HG02840 (cell line): ENCODE measurements around the gene LAX1.
"Not testable (repeated sequence)": the region's sequence is repeated elsewhere in the genome, so short reads cannot be mapped to it uniquely, and the experiment has no call there.

ENCODE experiments used
- ATAC-seq: cut with Tn5 transposase; IDR thresholded peaks from one replicate; pipeline ENCODE4 v1.9.1; 2021; ENCODE audit warnings: mild to moderate bottlenecking, moderate library complexity, moderate number of reproducible peaks; ENCODE audit not compliant: unreplicated experiment, low FRiP score

The LAX1 gene

GRCh38 chr1:203765029-203765837, at the start of gene LAX1:
LAX1 (plus strand) TSS chr1:203765183; CDS start chr1:203765566, 383 bp downstream.
- peak; percentile 73 for ATAC-seq

GRCh38 chr1:203717120-203717519, 47.9 kb upstream of the LAX1 start:
- no peak for ATAC-seq

- ATAC-seq = no peak
Observed at GRCh38 chr1:203720242-203720641, 44.7 kb upstream of the LAX1 start.

GRCh38 chr1:203722909-203723308, 42.1 kb upstream of the LAX1 start:
- ATAC-seq = no peak

- ATAC-seq = no peak
Observed at GRCh38 chr1:203726417-203726867, 38.5 kb upstream of the LAX1 start.

GRCh38 chr1:203733009-203733863, 31.7 kb upstream of the LAX1 start:
- ATAC-seq = no peak

GRCh38 chr1:203742436-203742835, 22.5 kb upstream of the LAX1 start:
- no peak for ATAC-seq

- ATAC-seq = no peak
Observed at GRCh38 chr1:203743091-203743571, 21.9 kb upstream of the LAX1 start.

GRCh38 chr1:203744075-203744972, 20.7 kb upstream of the LAX1 start:
- no peak for ATAC-seq

- no peak for ATAC-seq
Observed at GRCh38 chr1:203746281-203746680, 18.7 kb upstream of the LAX1 start.

- no peak for ATAC-seq
Observed at GRCh38 chr1:203751051-203751450, 13.9 kb upstream of the LAX1 start.

- not testable (repeated sequence) for ATAC-seq
Observed at GRCh38 chr1:203751618-203752361, 13.2 kb upstream of the LAX1 start.

- ATAC-seq = peak; percentile 53
Observed at GRCh38 chr1:203754455-203754864, 10.5 kb upstream of the LAX1 start.

GRCh38 chr1:203756036-203756435, 8.9 kb upstream of the LAX1 start:
- ATAC-seq = no peak

- ATAC-seq = not testable (repeated sequence)
Observed at GRCh38 chr1:203758749-203759148, 6.2 kb upstream of the LAX1 start.

GRCh38 chr1:203760506-203760905, 4.5 kb upstream of the LAX1 start:
- no peak for ATAC-seq

- not testable (repeated sequence) for ATAC-seq
Observed at GRCh38 chr1:203761958-203762357, 3.0 kb upstream of the LAX1 start.

GRCh38 chr1:203763505-203763904, 1.5 kb upstream of the LAX1 start:
- ATAC-seq = no peak
